Muscle layer of duodenum (tissue), 2 donors: Measurements from ENCODE around the gene GRIA2.

Source experiments
- H3K27ac ChIP-seq: one replicate; pipeline ENCODE4 v1.7.0; 2013; ENCODE audit warnings: mild to moderate bottlenecking, low read length
- H3K27me3 ChIP-seq: one replicate; pipeline ENCODE4 v1.7.0; 2013; ENCODE audit warnings: low read depth, mild to moderate bottlenecking, control low read depth, low read length
- H3K36me3 ChIP-seq, 2 donors: one replicate each; pipeline ENCODE4 v1.7.0; 2013; ENCODE audit warnings: low read length in 2 of 2, control low read depth in 1 of 2, mild to moderate bottlenecking in 1 of 2; ENCODE audit not compliant: insufficient read depth in 2 of 2, control insufficient read depth in 1 of 2
- H3K4me1 ChIP-seq, 2 donors: one replicate each; pipeline ENCODE4 v1.7.0; 2013; ENCODE audit warnings: low read length in 2 of 2, mild to moderate bottlenecking in 2 of 2, control low read depth in 1 of 2, moderate library complexity in 1 of 2; ENCODE audit not compliant: insufficient read depth in 2 of 2, control insufficient read depth in 1 of 2
- H3K4me3 ChIP-seq, 2 donors: one replicate each; pipeline ENCODE4 v1.7.0; 2013; ENCODE audit warnings: low read length in 2 of 2, low read depth in 1 of 2, mild to moderate bottlenecking in 1 of 2
- H3K9me3 ChIP-seq, 2 donors: one replicate each; pipeline ENCODE4 v1.7.0; 2013; ENCODE audit warnings: low read length in 2 of 2, control low read depth in 1 of 2, mild to moderate bottlenecking in 1 of 2; ENCODE audit not compliant: control insufficient read depth in 1 of 2
- donor health status: healthy.

The GRIA2 gene

GRCh38 chr4:157265281-157265680 lies 44.8 kb downstream of the GRIA2 start:
- Histone ChIP-seq H3K4me3 (no peak overlapping the region), H3K36me3 (no peaks in the 10 kb centered on the region), H3K27ac (no peak overlapping the region), H3K27me3 (no peaks in the 10 kb centered on the region), H3K4me1 (no peaks in the 10 kb centered on the region), H3K9me3 (no peaks in the 10 kb centered on the region)

DNA sequence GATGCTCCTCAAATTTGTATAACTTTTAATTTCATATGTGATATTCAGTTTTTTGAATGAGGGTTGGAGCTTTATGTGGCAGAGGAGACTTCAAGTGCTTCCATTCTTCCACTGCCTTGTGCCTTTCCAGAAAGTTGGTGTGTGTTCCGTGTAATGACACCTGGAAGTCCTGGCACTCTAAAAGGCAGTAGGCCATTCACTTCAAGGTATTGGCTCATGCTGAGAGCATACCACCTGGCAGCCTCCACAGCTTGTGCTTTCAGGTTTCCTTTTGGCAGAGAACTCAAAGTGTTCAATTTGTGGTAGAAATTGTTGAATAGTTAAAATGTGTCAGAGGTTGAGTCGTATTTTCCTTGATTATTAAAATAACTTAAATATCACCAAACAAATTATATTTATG lies 49.6 kb downstream of the GRIA2 start:
- H3K27me3 ChIP-seq: no peaks in the 10 kb centered on the region
- no peaks in the 10 kb centered on the region for H3K4me1 ChIP-seq
- no peak overlapping the region for H3K27ac ChIP-seq
- no peaks in the 10 kb centered on the region for H3K36me3 ChIP-seq
- no peak overlapping the region for H3K4me3 ChIP-seq
- no peaks in the 10 kb centered on the region for H3K9me3 ChIP-seq

GRCh38 chr4:157270552-157270951 lies 50.0 kb downstream of the GRIA2 start:
- no peaks in the 10 kb centered on the region for H3K9me3 ChIP-seq
- H3K4me1 ChIP-seq: no peaks in the 10 kb centered on the region
- H3K36me3 ChIP-seq: no peaks in the 10 kb centered on the region
- H3K27me3 ChIP-seq: no peaks in the 10 kb centered on the region
- H3K4me3 ChIP-seq: no peak overlapping the region
- H3K27ac ChIP-seq: no peak overlapping the region

GRCh38 chr4:157271166-157271869 lies 50.8 kb downstream of the GRIA2 start:
- Histone ChIP-seq H3K9me3 (no peaks in the 10 kb centered on the region), H3K27ac (no peak overlapping the region), H3K36me3 (no peaks in the 10 kb centered on the region), H3K4me3 (no peak overlapping the region), H3K4me1 (no peaks in the 10 kb centered on the region), H3K27me3 (no peaks in the 10 kb centered on the region)

DNA sequence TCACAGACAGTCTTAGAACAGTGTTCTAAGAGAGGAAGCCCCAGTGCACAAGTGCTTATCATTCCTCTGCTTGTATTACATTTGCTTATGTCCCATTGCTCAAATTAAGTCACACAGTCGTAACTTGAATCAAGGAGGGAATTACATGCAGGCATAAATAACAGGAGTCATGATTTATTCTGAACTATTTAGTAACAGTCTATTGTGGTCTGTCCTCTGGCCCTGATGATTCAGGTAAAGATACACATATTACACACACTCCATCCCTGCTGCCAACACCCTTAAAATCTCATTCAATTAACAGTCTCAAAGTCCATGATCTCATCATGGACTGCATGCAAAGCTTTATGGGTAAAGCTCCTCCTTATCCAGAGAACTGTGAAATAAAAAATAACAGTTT lies 60.1 kb downstream of the GRIA2 start:
- H3K36me3 ChIP-seq: no peaks in the 10 kb centered on the region

DNA sequence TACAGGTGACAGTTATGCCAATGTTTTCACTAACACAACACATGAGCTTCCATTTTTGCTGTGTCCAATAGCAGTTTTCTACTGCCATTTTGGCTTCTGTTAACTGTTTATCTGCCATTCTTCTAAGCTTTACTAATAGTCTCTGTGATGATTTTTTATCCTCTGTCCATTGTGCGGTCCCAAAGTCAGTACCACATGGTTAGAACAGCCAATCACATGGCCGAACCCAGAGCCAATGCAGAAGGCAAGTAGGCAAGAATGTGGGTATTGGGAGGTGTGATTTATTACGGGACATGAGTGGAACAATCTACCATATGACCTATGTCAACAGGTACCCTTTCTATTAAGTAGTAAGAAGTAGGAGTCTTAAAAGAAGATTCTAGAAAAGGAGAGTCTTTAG lies 61.5 kb downstream of the GRIA2 start:
- Histone ChIP-seq H3K27ac (no peak overlapping the region), H3K4me3 (no peak overlapping the region), H3K27me3 (no peaks in the 10 kb centered on the region), H3K4me1 (no peaks in the 10 kb centered on the region), H3K36me3 (no peaks in the 10 kb centered on the region), H3K9me3 (peaks cover 0 to 5% of the 10 kb centered on the region in 2 donors)

More for the DNA sequence above, 60.1 kb downstream of the GRIA2 start:
- Histone ChIP-seq H3K4me1 (no peaks in the 10 kb centered on the region), H3K27me3 (no peaks in the 10 kb centered on the region), H3K27ac (no peak overlapping the region), H3K4me3 (no peak overlapping the region), H3K9me3 (peaks cover 0 to 5% of the 10 kb centered on the region in 2 donors)

GRCh38 chr4:157287445-157287844 lies 66.9 kb downstream of the GRIA2 start:
- Histone ChIP-seq H3K4me3 (no peak overlapping the region), H3K9me3 (no peaks in the 10 kb centered on the region), H3K4me1 (no peaks in the 10 kb centered on the region), H3K27me3 (no peaks in the 10 kb centered on the region), H3K36me3 (no peaks in the 10 kb centered on the region), H3K27ac (no peak overlapping the region)

DNA sequence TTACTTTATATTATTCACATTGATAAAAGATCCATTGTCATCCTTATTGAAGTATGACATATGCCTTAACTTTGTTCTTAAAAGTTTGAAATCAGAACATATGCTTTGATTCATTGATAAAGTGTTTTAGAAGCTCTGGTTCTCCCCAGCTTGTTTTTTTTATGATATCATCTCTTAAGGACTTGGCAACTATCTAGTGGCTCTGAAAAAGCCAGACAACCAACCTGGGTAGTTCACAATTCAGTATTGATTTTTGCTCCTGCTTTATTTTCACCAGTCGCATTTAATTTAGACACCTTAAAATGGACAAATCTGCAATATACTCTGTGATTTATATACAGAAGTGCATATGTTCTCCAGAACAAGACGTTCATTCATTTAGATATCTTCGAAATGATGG lies 70.1 kb downstream of the GRIA2 start:
- H3K9me3 ChIP-seq: no peaks in the 10 kb centered on the region
- H3K4me1 ChIP-seq: no peaks in the 10 kb centered on the region
- no peak overlapping the region for H3K4me3 ChIP-seq
- no peaks in the 10 kb centered on the region for H3K27me3 ChIP-seq
- H3K27ac ChIP-seq: no peak overlapping the region
- H3K36me3 ChIP-seq: no peaks in the 10 kb centered on the region

- Histone ChIP-seq H3K36me3 (no peaks in the 10 kb centered on the region), H3K4me3 (no peak overlapping the region), H3K27ac (no peak overlapping the region), H3K27me3 (no peaks in the 10 kb centered on the region), H3K4me1 (no peaks in the 10 kb centered on the region), H3K9me3 (no peaks in the 10 kb centered on the region)
Observed at GRCh38 chr4:157291071-157291470, 70.5 kb downstream of the GRIA2 start.

DNA sequence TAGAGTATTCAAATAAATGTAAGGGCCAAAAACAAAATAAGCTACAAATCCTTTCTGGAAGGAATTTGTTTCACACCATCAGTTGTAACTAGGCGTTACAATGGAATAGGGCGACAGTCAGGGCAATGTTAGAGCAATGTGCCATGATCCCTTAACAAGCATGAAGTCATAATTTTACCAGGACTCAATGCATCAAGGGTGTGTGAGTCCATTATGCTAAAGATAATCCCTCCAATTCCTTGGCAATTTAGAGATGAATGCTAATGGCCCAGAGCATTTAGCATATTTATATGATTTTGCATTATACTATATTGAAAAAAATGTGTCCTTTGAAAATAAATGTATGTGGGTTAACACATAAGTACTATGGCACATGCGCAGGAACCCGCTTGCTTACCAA lies 73.1 kb downstream of the GRIA2 start:
- H3K4me3 ChIP-seq: no peak overlapping the region
- H3K27ac ChIP-seq: no peak overlapping the region
- H3K9me3 ChIP-seq: no peaks in the 10 kb centered on the region
- no peaks in the 10 kb centered on the region for H3K4me1 ChIP-seq
- no peaks in the 10 kb centered on the region for H3K27me3 ChIP-seq
- no peaks in the 10 kb centered on the region for H3K36me3 ChIP-seq

GRCh38 chr4:157294575-157294974 lies 74.0 kb downstream of the GRIA2 start:
- H3K4me1 ChIP-seq: no peaks in the 10 kb centered on the region
- H3K27ac ChIP-seq: no peak overlapping the region
- H3K9me3 ChIP-seq: no peaks in the 10 kb centered on the region
- H3K36me3 ChIP-seq: no peaks in the 10 kb centered on the region
- H3K27me3 ChIP-seq: no peaks in the 10 kb centered on the region
- no peak overlapping the region for H3K4me3 ChIP-seq

DNA sequence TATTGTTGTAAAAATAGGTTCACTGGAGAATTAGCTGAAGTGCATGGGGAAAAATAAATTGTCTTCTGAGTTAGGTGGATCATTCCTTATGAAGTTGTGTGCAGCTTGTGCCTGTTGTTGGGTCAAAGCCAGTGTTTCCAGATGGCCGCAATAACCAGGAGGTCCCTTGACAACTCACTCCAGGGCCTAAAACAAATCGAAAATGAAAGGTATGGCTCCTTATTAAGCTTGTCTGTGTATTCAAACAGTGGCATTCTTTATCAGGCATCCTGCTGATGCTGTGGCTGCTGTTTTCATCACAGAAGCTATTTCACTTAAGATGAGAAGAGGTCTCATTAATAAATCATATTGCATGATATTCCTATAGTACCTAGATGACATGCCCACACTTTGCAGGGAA lies 80.2 kb downstream of the GRIA2 start:
- H3K27ac ChIP-seq: no peak overlapping the region
- H3K9me3 ChIP-seq: no peaks in the 10 kb centered on the region
- H3K4me3 ChIP-seq: no peak overlapping the region
- no peaks in the 10 kb centered on the region for H3K4me1 ChIP-seq
- H3K36me3 ChIP-seq: no peaks in the 10 kb centered on the region
- H3K27me3 ChIP-seq: no peaks in the 10 kb centered on the region
